GM19043 (cell line): ENCODE data around the gene KCNT1.
"Not testable (repeated sequence)": the region's sequence is repeated elsewhere in the genome, so short reads cannot be mapped to it uniquely, and the experiment has no call there.

Experiments used
- ATAC-seq: cut with Tn5 transposase; IDR thresholded peaks from one replicate; pipeline ENCODE4 v1.9.1; 2021; ENCODE audit warnings: low read depth; ENCODE audit not compliant: unreplicated experiment

Gene KCNT1

GRCh38 chr9:135701959-135702721 lies at the start of gene KCNT1:
TSS of gene KCNT1 (plus strand) at chr9:135702185. CDS start at chr9:135702259, 74 bp downstream.
- no peak for ATAC-seq

- ATAC-seq, result no peak
Measured at GRCh38 chr9:135655317-135655716, 46.7 kb upstream of the KCNT1 start.

- ATAC-seq, result no peak
Measured at GRCh38 chr9:135657416-135657815, 44.6 kb upstream of the KCNT1 start.

GRCh38 chr9:135659252-135659651 lies 42.7 kb upstream of the KCNT1 start:
- no peak for ATAC-seq

GRCh38 chr9:135660407-135660806 lies 41.6 kb upstream of the KCNT1 start:
- ATAC-seq, result no peak

GRCh38 chr9:135661816-135662560 lies 40.0 kb upstream of the KCNT1 start:
- ATAC-seq, result no peak

GRCh38 chr9:135662758-135663450 lies 39.1 kb upstream of the KCNT1 start, which contains the start of gene LCN9:
TSS of gene LCN9 (plus strand) at chr9:135663309. CDS start at chr9:135663322, 13 bp downstream.
- no peak for ATAC-seq

GRCh38 chr9:135663451-135663770 lies 38.6 kb upstream of the KCNT1 start:
- ATAC-seq, result no peak

GRCh38 chr9:135663857-135664256 lies 38.1 kb upstream of the KCNT1 start:
- ATAC-seq, result no peak

GRCh38 chr9:135664266-135664665 lies 37.7 kb upstream of the KCNT1 start:
- ATAC-seq, result no peak

- ATAC-seq, result no peak
Measured at GRCh38 chr9:135664801-135665794, 36.9 kb upstream of the KCNT1 start.

- no peak for ATAC-seq
Measured at GRCh38 chr9:135665795-135666189, 36.2 kb upstream of the KCNT1 start.

- ATAC-seq, result no peak
Measured at GRCh38 chr9:135666534-135667462, 35.2 kb upstream of the KCNT1 start.

- ATAC-seq, result no peak
Measured at GRCh38 chr9:135667463-135668001, 34.5 kb upstream of the KCNT1 start.

- ATAC-seq, result not testable (repeated sequence)
Measured at GRCh38 chr9:135669018-135669417, 33.0 kb upstream of the KCNT1 start.

GRCh38 chr9:135669616-135670285 lies 32.2 kb upstream of the KCNT1 start:
- no peak for ATAC-seq

GRCh38 chr9:135670721-135671590 lies 31.0 kb upstream of the KCNT1 start:
- no peak for ATAC-seq
